Mucosa of descending colon (tissue), 3 donors: Measurements from ENCODE around the gene C1QTNF5. TPM values are rescaled to one million over a fixed set of nuclear protein-coding genes. Genes with fewer than 3 reads are reported as not detected.
A peak's percentile ranks its signal among the peaks of the same experiment; 100 is the strongest.

ENCODE experiments used
- ATAC-seq: fragments of 200-7000 bp; cut with Tn5 transposase; one replicate; pipeline ENCODE4 v1.9.1; 2020; ENCODE audit warnings: mild to moderate bottlenecking, moderate library complexity
- DNase-seq, 3 donors: peaks; one replicate each; pipeline ENCODE4 v3.0.0-alpha.2; 2020
- H3K36me3 ChIP-seq: fragments of 200-600 bp; one replicate; pipeline ENCODE4 v1.8.0; 2021; ENCODE audit warnings: low read depth, mild to moderate bottlenecking
- H3K4me1 ChIP-seq: fragments of 200-600 bp; one replicate; pipeline ENCODE4 v1.8.0; 2021; ENCODE audit warnings: low read depth, mild to moderate bottlenecking
- H3K4me3 ChIP-seq: fragments of 200-600 bp; one replicate; pipeline ENCODE4 v1.8.0; 2021; ENCODE audit warnings: mild to moderate bottlenecking
- H3K9me3 ChIP-seq: fragments of 200-600 bp; one replicate; pipeline ENCODE4 v1.8.0; 2021; ENCODE audit warnings: mild to moderate bottlenecking
- CTCF ChIP-seq: fragments of 200-600 bp; IDR thresholded peaks from one replicate; pipeline ENCODE4 v1.8.0; 2022; ENCODE audit warnings: antibody characterized with exemption, mild to moderate bottlenecking
- intact Hi-C, 2 donors: fragments of 100-400 bp; cut with DNase I in 1 of 2; cut with micrococcal nuclease in 1 of 2; formaldehyde crosslinking; loops; one replicate each; pipeline versions ENCODE4 v1.11.0 to v1.11.1; 2022; cut with DNase I, micrococcal nuclease
- total RNA-seq, 3 donors: library from RNA; stranded (reverse); fragmentation: NEBNext Ultra II Directional in 2 of 3; extraction: Animal tissue kit (Norgen Biotek cat#: 25700) in 2 of 3; gene quantifications; one replicate each; pipeline versions ENCODE4 v1.2.1 to v1.2.4, GENCODE V29; 2021 to 2023
- donor health status: DM: no; HTN: no; CAD: no; lungs with moderate emphysema.
- donor health status: DM: no; HTN: no; CAD: no.
- donor health status: DM: no; HTN: yes; CAD: no.

The C1QTNF5 gene
- total RNA-seq, 3 donors from 2014 or later, result 5.1 to 13.9 (median 9.3) TPM

GRCh38 chr11:119355091-119355843 lies 14.6 kb upstream of the C1QTNF5 start:
- H3K4me3 ChIP-seq, result no peak overlapping the region
- H3K4me1 ChIP-seq, result peaks cover 11% of the 10 kb centered on the region
- no peaks in the 10 kb centered on the region for H3K9me3 ChIP-seq
- DNase-seq, result no peak
- no peak for ATAC-seq
- no peak for TF ChIP-seq CTCF
- intact Hi-C loops, result no loop called here
- H3K36me3 ChIP-seq, result no peaks in the 10 kb centered on the region

GRCh38 chr11:119352857-119353260 lies 12.2 kb upstream of the C1QTNF5 start:
- Histone ChIP-seq H3K9me3 (no peaks in the 10 kb centered on the region), H3K4me3 (no peak overlapping the region), H3K4me1 (peaks cover 11% of the 10 kb centered on the region), H3K36me3 (no peaks in the 10 kb centered on the region)
- peak in 2 of 3 donors; percentile 35 to 44 for DNase-seq
- peak; percentile 57 for ATAC-seq
- no peak for TF ChIP-seq CTCF
- intact Hi-C loops, result loop anchor here in 1 of 2 donors (5.0 kb wide), 1 partner anchor 124 kb away; no protein-coding TSS in a partner anchor

GRCh38 chr11:119351232-119351631 lies 10.5 kb upstream of the C1QTNF5 start:
- intact Hi-C loops, result loop anchor here in 1 of 2 donors (5.0 kb wide), 1 partner anchor 126 kb away; no protein-coding TSS in a partner anchor
- Histone ChIP-seq H3K9me3 (no peaks in the 10 kb centered on the region), H3K4me1 (peaks cover 6% of the 10 kb centered on the region), H3K4me3 (no peak overlapping the region), H3K36me3 (no peaks in the 10 kb centered on the region)
- ATAC-seq, result no peak
- TF ChIP-seq CTCF, result no peak
- DNase-seq, result no peak

- intact Hi-C loops, result loop anchor here in 1 of 2 donors (5.0 kb wide), 1 partner anchor 127 kb away; no protein-coding TSS in a partner anchor
- no peak for TF ChIP-seq CTCF
- Histone ChIP-seq H3K4me3 (no peak overlapping the region), H3K4me1 (peaks cover 6% of the 10 kb centered on the region), H3K9me3 (no peaks in the 10 kb centered on the region), H3K36me3 (no peaks in the 10 kb centered on the region)
- DNase-seq, result no peak
- ATAC-seq, result no peak
These were observed 9.6 kb upstream of the C1QTNF5 start for GRCh38 chr11:119350302-119350701.

- intact Hi-C loops, result no loop called here
- Histone ChIP-seq H3K36me3 (no peaks in the 10 kb centered on the region), H3K4me1 (peaks cover 5% of the 10 kb centered on the region), H3K4me3 (no peak overlapping the region), H3K9me3 (no peaks in the 10 kb centered on the region)
- DNase-seq (no peak), ATAC-seq (no peak)
- TF ChIP-seq CTCF, result no peak
These were observed 7.4 kb upstream of the C1QTNF5 start for GRCh38 chr11:119347940-119348605.
